Measurements from ENCODE around the gene SYT12. TPM values are rescaled to one million over a fixed set of nuclear protein-coding genes. Genes with fewer than 3 reads are reported as not detected.
A peak's percentile ranks its signal among the peaks of the same experiment; 100 is the strongest.

The SYT12 gene, protein sequence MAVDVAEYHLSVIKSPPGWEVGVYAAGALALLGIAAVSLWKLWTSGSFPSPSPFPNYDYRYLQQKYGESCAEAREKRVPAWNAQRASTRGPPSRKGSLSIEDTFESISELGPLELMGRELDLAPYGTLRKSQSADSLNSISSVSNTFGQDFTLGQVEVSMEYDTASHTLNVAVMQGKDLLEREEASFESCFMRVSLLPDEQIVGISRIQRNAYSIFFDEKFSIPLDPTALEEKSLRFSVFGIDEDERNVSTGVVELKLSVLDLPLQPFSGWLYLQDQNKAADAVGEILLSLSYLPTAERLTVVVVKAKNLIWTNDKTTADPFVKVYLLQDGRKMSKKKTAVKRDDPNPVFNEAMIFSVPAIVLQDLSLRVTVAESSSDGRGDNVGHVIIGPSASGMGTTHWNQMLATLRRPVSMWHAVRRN
- total RNA-seq (2014; rRNA removed): 4.8 and 5.1 TPM in 2 replicates
- Bru-seq, nascent RNA: percentile 25 among the genes with signal in this experiment
- percentile 28 among the genes with signal in this experiment for BruChase-seq, experiment 1, labeled RNA remaining after a 6-hour chase
- BruChase-seq, experiment 2, labeled RNA remaining after a 2-hour chase: percentile 14 among the genes with signal in this experiment
- long read RNA-seq, partial matches to known transcripts: 0 of 1 reads
- long read RNA-seq, other reads (novel, unspliced or antisense): 0 of 1 reads

DNA sequence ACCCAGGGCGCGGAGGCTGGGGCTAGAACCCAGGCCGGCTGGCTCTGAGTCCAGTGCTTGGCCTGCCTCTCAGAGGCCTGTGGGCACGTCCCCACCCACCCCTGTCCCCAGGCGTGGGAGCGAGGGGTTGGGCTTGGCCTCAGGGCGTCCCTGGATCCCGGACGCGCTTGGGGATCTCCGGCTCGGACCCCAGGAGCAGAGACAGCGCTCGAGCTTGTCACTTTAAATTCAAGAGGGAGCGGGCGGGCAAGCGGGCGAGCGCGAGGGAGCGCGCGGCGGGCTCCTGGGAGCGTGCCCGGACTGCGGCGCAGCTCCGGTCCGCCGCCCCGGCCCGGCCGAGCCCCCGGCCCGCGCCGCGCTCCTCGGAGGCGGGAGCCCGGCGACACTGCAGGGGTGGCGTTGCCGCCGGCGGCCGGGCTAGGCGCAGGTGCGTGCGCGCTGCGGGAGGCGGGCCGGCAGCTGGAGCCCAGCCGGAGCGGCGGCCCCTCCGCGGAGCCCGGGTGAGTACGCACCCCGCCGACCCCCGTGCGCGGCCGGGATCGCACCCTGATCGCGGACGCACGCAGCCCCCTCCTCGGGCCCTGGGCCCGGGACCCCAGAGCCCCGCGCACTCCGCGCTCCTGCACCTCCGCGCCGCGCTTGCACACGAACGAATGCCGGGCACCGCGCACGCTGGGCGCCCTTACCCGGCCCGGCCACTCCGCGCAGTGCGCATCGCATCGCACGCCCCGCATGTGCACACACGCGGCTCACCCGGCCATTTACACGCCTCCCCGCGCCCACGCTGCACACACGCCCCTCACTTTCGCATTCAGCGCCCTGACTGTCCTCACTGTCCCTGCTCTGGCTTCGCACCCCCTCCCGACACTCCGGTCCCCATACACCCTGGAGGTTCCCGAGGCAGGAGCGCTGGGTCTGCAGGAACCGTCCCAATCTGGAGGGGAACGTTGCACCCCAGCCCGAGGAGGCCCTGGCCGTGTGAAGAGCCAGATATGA is at the start of gene SYT12:
Gene SYT12, plus strand, starts transcription at position 174 of the 996 bp plus-strand sequence. CDS start 7,011 bp downstream, outside the sequence.
- no peak within 1 kb of the TSS for H3K27ac ChIP-seq (ENCODE audit: low read length)
- H3F3A ChIP-seq (ENCODE audit: low read length, unreplicated experiment): no peaks in the 10 kb centered on the region
- H2AFZ ChIP-seq (ENCODE audit: low read length): peak within 1 kb of the TSS; percentile 76
- no peak for TF ChIP-seq EZH2 (IDR thresholded peaks at IDR 0.05; ENCODE audit: low read length, unreplicated experiment)
- CTCF ChIA-PET: no interaction called here
- ATAC-seq (peak; percentile 40), DNase-seq (peak; percentile 37)
- peak within 1 kb of the TSS; percentile 25; the same call in 1 of the 2 replicates for H3K9ac ChIP-seq (ENCODE audit: low read length)
- H3K4me1 ChIP-seq (ENCODE audit: insufficient read depth, low read length): peaks cover 31% of the 10 kb centered on the region
- H3K9me2 ChIP-seq (replicated peaks; ENCODE audit: low read length): no peaks in the 10 kb centered on the region
- POLR2A ChIA-PET (ENCODE audit: unreplicated experiment): interaction anchor here (0.6 kb wide), 1 partner anchor 32 kb away, joined by 8 read pairs; no protein-coding TSS in a partner anchor
- H3K9me3 ChIP-seq (ENCODE audit: low read length): no peaks in the 10 kb centered on the region
- no TSS peak for BruUV-seq (replicated peaks)
- no peaks in the 10 kb centered on the region for H3K79me2 ChIP-seq (ENCODE audit: low read length)
- no peaks in the 10 kb centered on the region for H3K36me3 ChIP-seq (ENCODE audit: low read depth, low read length)
- no peaks in the 10 kb centered on the region for H3K27me3 ChIP-seq (ENCODE audit: low read length)
- H3K4me2 ChIP-seq (ENCODE audit: low read length): peak within 1 kb of the TSS; percentile 86
- intact Hi-C loops (cut with micrococcal nuclease): no loop called here
- H4K20me1 ChIP-seq (ENCODE audit: low read length): no peaks in the 10 kb centered on the region
- H3K4me3 ChIP-seq (ENCODE audit: low read length): peak within 1 kb of the TSS; percentile 68

- TF ChIP-seq, protein P1, sequence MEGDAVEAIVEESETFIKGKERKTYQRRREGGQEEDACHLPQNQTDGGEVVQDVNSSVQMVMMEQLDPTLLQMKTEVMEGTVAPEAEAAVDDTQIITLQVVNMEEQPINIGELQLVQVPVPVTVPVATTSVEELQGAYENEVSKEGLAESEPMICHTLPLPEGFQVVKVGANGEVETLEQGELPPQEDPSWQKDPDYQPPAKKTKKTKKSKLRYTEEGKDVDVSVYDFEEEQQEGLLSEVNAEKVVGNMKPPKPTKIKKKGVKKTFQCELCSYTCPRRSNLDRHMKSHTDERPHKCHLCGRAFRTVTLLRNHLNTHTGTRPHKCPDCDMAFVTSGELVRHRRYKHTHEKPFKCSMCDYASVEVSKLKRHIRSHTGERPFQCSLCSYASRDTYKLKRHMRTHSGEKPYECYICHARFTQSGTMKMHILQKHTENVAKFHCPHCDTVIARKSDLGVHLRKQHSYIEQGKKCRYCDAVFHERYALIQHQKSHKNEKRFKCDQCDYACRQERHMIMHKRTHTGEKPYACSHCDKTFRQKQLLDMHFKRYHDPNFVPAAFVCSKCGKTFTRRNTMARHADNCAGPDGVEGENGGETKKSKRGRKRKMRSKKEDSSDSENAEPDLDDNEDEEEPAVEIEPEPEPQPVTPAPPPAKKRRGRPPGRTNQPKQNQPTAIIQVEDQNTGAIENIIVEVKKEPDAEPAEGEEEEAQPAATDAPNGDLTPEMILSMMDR (conservative IDR thresholded peaks at IDR 0.05; ENCODE audit: low read depth, low read length): no peak
- TF ChIP-seq EZH2 (IDR thresholded peaks at IDR 0.05; ENCODE audit: low read length, unreplicated experiment) (no peak), EZH2phosphoT487 (IDR thresholded peaks at IDR 0.05; ENCODE audit: borderline replicate concordance, low read length) (no peak)
- Histone ChIP-seq H3K4me1 (ENCODE audit: insufficient read depth, low read length) (peaks cover 30% of the 10 kb centered on the region), H3K9me3 (ENCODE audit: low read length) (no peaks in the 10 kb centered on the region), H4K20me1 (ENCODE audit: low read length) (no peaks in the 10 kb centered on the region), H3K36me3 (ENCODE audit: low read depth, low read length) (no peaks in the 10 kb centered on the region), H2AFZ (ENCODE audit: low read length) (no peak overlapping the region), H3K4me3 (ENCODE audit: low read length) (no peak overlapping the region), H3K27me3 (ENCODE audit: low read length) (no peaks in the 10 kb centered on the region), H3K4me2 (ENCODE audit: low read length) (no peak overlapping the region), H3K79me2 (ENCODE audit: low read length) (no peaks in the 10 kb centered on the region), H3K27ac (ENCODE audit: low read length) (no peak overlapping the region), H3F3A (ENCODE audit: low read length, unreplicated experiment) (no peaks in the 10 kb centered on the region), H3K9ac (ENCODE audit: low read length) (no peak overlapping the region), H3K9me2 (replicated peaks; ENCODE audit: low read length) (no peaks in the 10 kb centered on the region)
- ATAC-seq (no peak), DNase-seq (no peak)
- ChIA-PET CTCF (no interaction called here), POLR2A (ENCODE audit: unreplicated experiment) (no interaction called here)
- intact Hi-C loops (cut with micrococcal nuclease): no loop called here
- no TSS peak for BruUV-seq (replicated peaks)
These were observed 48.9 kb upstream of the SYT12 start for GRCh38 chr11:66973956-66974580.

Measured in PC-3 (cell line).